Femur (tissue), 1 donor: Measurements from ENCODE around the gene RTCB.

ENCODE experiments used
- DNase-seq: peaks from one replicate; pipeline ENCODE4 v3.0.0-alpha.2; 2017

Gene RTCB

DNA sequence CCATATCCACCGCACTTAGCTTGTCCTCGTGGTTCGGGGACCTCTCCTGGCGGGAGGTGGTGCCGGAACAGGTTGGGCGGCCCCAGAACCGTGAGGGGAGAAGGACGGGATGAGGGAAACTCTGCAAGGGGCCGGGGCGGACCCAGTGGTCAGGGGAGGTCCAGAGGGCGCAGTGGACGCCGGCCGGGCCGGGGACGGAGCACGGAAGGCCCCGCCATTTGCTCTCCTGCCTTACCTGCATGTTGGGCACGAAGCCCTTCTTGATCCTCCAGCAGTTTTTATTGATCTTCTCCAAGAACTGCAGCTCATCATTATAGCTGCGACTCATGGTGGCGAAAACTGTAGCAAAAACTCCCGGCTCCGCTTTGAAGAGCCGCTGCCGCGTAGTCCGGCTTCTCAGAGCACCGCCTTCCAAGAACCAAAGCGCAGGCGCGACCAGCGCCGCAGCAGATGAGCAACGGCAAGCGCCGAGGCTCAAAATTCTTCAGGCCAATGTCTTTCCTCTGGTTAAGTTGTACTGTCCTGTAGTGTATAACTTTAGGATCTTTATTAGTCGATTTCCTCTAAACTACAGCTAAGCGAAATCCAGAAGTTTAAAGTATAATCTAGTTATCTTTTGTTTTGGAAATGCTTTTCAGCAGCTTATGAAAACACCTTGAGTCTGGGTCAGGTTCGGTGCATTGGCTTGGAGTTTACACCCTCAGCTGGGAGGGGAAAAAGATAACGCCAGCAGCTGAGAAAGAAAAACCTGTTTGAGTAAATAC is at the start of gene RTCB:
Gene RTCB, minus strand, starts transcription at position 419 of the 764 bp plus-strand sequence. Its CDS starts 91 bp downstream, at position 328.
- DNase-seq, result peak; percentile 95

DNA sequence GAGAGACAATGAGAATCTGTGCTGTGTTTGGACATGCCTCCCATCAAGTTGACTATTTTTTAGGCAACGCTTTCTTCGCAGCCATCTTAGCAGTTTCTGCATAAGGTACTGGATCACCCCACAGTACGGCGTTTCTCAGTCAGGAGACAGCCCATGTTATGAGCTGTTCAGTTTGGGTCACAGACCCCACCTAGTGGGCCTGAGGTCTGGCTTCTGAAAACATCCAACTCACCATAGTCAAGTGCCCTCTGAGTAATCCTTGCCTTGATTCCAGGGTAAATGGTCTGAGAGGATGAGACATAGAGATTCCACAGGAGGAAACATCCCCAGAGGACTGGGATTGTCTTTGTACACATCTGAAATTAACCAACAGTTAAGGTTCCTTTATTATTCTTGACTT is 45.0 kb upstream of the RTCB start:
- no peak for DNase-seq

DNA sequence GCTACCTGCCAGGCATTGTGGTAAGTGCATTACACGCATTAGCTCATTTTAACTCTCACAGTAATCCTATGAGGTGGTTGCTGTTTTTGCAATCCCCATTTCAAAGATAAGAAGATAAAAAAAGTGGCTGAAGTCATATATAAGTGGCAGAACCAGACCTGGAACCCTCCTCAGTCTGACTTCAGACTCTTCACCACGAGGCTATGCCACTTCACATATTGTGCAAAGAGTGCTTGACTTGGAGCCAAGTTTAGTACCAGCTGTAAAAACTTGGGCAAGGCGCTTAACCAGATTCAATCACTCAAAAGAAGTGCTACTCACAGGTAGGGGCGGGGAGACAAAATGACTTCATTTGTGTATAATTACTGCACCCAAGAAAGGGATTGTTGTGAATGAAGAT is 36.9 kb upstream of the RTCB start:
- DNase-seq, result no peak

DNA sequence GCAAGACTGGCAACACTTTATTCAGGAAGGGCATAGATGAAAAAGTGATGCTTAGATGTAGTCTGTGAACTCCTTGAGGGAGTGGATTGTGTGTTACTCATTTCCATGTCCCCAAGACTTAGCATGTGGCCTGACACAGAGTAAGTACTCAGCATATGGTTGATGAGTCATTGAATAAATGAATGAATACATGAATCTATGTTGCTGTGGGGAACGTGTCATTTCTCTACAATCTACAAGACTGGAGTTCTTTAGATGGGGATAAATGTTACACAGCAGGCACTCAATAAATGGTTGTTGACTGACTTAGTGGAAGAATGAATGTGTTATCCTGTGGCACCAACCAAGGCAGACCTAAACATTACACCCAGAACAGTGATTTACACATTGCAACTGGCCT is 34.3 kb upstream of the RTCB start:
- DNase-seq, result no peak

DNA sequence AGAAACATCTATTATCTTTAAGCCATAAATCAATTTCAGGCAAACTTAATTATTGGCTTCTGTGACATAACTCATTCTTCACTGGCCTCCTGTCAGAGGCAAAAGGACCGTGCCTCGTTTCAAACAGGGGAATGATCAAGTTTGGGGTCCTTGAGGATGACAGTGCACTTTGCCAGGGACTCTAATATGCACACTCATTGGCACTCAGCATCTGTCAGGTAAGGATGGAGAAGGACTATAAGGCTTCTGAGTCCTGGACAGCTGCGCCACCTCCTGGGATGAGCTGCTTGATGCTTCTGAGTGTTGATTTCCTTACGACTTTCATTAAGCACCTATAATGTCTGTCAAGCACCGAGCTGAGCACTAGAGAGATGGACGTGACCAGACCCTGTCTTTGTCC is 32.0 kb upstream of the RTCB start:
- DNase-seq, result no peak

DNA sequence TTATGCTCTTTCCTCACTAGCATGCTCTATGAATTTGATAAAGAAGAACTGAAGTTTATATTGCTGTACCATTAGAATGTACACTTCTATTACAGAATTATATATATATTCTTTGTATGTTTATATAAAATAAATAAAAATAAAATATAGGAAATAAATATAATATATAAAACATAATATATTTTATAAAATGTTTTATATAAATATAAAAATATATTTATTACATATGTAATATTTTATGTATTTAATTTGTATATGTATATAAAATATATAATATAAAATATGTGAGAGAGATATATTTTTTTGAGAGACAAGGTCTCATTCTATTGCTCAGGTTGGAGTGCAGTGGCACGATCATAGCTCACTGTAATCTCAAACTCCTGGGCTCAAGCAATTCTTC is 18.3 kb upstream of the RTCB start:
- no peak for DNase-seq

DNA sequence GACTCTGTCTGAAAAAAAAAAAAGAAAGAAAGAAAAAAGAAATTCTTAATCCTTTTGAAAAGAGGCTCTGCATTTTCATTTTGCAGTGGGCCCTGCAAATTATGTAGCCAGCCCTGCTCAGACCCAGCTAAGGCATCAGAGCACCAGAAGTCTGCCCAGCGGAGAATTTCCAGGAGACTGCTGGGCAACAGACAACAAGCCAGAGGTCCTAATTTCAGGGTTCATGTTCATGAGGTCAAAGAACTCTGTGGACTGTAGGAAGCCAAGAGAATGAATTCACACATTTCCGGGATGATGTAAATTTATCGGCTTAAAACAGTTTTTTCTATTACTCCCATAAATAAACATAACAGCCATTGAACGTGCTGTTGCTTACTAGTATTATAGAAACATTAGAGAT is 14.8 kb upstream of the RTCB start:
- DNase-seq, result no peak

DNA sequence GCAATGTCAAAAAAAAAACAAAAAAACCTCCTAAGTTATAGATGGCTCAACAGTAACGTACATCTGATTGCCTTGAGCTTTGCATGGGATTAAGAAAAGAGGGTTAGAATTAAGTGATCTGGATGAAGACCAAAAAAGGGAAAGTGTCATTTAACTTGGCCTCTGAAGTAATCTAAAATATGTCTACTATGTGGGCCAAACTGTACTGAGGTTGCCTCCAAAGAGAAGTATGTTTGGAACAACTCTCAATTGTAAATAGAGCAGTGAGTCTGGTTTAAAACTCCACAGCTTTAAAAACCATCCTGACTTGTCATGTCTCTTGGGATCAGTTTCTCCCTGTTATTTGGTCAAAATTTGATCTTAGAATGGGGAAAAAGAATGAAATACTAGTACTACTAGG is 11.6 kb upstream of the RTCB start:
- DNase-seq, result no peak

DNA sequence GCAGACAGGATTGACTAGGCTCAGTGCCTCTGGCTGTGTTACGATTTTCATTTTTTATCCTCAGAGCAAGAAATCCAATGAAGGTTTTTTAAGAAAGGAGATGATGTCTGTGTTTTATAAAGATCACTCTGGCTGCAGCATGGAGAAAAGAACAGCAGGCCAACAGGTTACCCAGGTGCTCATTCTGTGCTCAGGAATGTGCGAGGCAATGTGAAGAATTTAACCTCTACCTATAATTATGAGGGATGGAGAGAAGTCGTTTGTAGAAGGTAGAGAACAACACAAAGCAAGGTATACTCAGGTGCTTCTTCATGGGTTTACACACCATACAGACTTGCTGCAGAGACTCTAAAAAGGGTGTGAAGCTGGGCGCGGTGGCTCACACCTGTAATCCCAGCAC is 10.0 kb upstream of the RTCB start:
- DNase-seq, result no peak

DNA sequence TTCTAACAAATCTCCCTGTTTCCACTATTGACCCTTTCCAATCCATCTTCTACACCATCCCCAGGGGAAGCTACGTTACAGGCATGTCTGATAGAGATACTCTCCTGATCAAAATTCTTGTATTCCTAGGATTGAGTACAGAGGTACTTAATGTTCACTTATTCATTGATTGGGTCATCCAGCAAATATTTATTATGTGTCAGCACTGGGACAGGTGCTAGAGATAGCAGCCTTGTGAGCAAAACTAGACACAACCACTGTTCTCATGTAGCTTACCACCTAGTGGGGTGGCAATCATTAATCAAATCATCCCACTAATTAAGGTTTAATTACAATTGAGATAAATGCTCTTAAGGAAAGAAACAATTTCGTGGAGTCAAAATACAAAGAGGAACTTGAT is 9.4 kb upstream of the RTCB start:
- DNase-seq, result no peak

DNA sequence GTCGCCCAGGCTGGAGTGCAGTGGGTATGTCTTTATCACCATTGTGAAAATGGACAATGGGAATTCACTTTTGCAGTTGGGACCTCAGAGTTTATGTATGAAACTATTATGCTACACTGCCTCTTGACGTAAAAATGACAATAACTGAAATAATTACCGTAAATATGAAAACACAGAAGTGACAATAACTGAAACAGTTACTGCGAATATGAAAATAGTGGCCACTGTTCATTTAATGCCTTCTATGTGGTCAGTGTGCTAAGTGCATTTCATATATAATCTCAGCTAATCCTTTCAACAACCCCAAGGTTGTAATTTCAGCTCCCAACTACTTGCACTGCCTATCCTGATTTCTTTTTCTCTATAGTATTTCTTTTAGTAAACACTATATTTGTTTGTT is 5.9 kb upstream of the RTCB start:
- no peak for DNase-seq

DNA sequence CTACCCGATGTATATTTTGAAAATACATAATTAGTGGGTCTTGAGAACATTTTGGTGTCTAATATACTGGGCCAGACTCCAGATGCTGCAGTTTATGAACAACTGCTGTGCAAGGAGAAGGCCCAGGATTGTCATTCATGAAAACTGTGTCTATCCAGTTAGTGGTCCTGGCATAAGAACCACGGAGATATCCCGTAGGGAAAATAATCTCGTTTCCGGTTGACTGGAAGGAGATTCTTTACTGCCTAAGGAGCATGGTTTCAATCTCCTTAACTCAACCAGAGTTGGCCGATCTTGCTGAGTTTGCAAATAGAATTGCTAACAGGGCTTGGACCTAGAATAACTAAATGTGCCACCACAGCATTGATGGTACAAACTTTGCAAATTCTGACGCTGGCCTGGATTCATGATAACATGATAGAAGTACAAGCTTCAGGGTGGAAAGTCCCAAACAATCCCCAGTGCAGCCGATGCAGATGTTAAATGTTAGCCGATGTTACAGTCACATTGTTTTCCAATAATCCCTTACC is 4.6 kb upstream of the RTCB start:
- DNase-seq, result no peak

DNA sequence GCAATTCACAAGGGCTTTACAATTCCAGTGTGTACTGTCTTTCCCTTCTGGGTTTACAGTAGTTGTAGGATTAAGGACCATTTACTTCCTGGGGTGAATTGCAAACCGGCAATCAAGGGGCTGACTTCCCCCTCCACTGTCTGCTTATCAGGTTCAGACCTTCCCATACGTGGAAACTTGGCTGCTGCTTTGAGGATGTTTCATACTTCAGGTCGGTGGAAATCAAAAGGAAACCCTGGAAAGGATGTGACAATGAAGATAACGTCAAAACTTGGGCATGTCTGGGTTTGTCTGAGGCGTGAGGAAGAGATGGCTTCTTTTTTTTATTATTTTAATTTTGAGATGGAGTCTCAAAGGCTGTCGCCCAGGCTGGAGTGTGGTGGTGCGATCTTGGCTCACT is 2.1 kb upstream of the RTCB start:
- DNase-seq, result no peak

DNA sequence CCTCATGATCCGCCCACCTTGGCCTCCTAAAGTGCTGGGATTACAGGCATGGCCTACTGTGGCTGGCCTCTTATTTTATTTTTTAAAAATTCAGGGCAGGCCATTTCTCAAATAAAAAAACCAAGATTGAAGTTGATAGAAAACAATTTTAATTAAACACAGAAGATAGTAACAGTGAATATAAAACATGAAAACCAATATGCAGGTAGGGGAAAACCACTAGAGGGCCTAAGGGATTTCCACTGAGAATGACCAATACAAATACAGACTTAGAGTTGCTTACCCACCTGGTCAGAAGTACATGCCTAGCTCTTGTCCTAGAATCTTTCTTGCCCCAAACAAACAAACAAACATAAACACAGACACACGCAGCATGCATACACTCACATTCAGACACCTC is 1.7 kb upstream of the RTCB start:
- no peak for DNase-seq

DNA sequence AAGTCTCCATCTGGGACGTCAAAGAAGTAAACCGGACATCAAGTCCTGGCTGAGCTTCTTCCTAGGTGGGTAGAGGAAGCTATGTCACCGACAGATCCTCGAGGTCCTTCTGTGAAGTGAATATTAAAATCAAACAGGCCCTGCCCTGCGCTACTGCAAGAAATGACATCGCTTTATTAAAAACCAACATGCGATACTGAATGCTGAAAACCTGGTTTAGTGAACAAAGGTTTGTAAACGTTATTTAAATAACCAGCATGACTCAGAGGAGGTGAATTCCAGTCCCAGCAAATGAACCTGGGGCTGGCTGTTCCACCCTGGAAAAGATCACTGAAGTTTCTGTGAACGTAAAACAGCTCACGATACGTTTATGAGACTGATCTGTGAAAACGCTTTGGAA is 645 bp downstream of the RTCB start:
- DNase-seq, result no peak

DNA sequence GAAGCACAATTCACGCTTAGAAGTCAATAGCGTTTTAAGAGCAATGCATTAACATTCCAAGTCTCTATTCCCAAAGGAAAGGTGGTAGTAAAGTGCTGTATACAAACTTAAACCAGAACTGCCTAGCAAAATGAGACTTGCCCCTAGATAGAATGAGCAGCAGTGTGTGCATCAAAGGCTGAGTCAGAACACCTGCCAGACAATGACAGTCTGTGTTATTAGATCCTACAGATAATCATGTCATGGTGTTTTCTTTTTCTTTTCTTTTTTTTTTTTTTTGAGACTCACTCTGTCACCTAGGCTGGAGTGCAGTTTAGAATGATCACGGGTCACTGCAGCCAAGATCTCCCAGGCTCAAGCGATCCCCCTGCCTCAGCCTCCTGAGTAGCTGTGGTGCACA is 1.6 kb downstream of the RTCB start:
- DNase-seq, result no peak

DNA sequence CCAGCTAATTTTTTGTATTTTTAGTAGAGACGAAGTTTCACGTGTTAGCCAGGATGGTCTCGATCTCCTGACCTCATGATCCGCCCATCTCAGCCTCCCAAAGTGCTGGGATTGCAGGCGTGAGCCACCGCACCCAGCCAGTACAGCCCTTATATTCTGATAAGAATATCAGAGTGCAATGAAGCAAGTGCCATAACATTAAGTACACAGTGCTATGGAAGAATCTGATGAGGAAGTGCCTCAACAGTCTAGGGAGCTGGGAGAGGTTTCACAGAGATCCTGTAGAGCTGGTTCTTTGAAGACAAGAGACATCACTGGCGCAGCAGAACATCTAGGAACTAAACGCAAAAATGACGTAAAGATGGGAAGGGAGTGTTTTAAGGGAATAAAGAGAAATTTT is 2.1 kb downstream of the RTCB start:
- DNase-seq, result no peak

DNA sequence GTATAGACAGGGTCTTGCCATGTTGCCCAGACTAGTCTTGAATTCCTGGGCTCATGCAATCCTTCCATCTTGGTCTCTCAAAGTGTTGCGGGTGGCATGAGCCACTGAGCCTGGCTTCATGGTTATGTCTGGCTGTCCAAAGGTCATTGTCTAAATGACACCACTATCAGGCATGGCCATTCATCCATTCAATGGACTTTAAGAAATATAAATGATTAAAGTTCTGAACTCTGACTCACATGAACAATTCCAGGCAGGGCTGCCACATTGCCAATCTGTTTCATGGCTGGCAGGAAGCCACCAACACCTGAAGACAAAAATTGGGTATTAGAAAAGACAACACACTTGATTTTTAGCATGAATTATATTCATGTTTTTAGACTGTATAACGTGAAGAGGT is 4.1 kb downstream of the RTCB start:
- no peak for DNase-seq

DNA sequence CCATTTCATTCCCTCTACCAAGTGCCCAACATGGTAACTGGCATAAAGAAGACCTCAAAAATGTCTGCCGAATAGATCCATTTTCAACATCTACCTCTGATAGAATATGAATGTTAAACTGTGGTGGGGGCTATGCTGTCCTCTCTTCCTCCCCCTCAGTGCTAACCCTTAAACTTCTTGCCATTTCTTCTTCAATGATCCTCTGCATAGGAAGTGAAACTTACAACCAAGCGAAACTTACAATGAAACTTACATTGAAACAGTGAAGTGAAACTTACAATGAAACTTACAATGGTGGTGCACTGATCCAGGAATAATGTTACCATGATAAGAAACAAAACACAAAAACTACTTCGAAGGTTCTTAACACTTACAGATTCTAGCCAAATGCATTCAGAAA is 4.7 kb downstream of the RTCB start:
- no peak for DNase-seq

DNA sequence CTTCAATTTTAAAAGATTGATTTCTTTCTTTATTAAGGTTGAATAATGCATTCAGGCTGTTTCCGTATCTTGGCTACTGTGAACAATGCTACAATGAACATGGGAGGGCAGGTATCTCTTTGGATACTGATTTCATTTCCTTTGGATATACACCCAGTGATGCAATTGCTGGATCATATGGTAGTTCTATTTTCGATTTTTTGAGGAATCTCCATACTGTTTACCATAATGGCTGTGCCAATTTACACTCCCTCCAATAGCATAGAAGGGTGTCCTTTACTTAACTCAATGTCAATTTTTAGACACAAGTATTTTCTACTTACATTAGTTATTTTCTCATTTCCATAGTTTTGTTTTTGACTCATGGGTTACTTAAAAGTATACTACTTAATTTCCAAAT is 8.0 kb downstream of the RTCB start:
- no peak for DNase-seq

DNA sequence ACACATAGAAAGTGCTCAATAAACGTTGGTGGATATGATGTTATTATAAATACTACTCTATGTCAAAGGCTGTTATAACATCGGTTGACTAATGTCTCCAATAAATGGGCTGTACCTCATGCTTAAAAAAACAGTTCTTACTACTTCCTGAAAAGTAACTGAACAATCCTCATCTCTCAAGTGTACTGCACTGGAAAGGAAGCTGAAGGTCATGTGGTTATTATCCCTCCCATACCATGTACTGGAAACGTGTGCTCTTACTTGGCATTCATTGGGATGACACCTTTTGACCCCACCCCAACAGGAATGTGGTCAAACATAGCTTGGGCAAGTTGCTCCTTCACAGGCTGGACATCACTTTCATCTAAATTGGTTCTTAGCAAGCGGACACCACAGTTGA is 10.6 kb downstream of the RTCB start:
- DNase-seq, result no peak

DNA sequence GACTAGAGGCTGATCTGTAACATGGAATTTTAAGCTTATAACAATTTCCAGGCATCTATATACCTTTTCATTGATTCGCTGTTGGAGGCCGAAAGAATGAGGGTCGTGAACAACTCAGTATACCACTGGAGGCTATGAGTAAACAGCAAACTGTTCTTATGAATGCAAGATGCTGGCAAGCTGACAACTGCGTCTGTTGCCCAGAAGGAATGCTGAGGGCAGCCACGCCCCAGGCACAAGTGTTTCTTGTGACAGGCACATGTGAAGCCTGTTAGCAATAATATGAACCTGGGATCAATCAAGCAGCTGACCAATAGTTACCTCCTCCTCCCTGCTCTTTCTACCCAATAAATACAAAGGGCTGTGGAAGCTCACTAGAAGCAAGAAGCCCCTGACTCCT is 15.3 kb downstream of the RTCB start:
- no peak for DNase-seq

DNA sequence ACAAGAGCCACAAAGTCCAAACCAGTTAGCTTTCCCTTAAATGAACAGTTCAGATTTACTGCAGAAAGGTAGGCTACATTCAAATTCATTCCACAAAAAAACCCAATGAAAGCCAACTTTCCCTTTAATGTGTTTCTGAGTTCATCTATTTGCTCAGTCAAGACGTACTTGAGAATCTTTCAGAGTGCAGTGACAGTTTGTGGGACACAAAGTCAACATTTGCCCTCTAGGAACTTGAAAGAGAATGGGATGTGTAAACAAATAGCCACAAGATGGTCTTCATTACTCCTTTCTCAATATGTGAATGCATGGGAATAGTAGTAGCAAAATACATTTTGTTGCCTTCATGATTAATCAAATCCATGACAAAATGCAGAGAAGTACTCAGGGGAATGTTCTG is 15.8 kb downstream of the RTCB start:
- DNase-seq, result no peak

DNA sequence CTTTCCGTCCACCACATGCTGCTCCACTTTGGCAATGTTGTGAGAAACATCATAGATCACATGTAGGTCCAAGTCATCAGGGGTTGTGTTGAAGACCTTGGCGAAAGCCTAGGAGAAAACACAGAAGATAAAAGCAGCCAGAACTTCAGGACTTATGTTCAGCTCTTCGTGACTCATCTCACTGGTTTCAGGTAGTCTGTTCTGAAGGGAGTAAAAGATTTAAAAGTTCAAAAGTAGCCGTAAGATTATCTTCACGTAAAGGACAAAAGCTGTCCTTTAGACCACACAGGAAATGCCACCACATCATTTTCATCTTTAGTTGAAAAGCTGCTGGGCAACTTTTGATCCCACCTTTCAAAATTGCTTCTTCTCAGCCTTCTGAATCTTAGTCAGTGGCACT is 16.9 kb downstream of the RTCB start:
- no peak for DNase-seq

DNA sequence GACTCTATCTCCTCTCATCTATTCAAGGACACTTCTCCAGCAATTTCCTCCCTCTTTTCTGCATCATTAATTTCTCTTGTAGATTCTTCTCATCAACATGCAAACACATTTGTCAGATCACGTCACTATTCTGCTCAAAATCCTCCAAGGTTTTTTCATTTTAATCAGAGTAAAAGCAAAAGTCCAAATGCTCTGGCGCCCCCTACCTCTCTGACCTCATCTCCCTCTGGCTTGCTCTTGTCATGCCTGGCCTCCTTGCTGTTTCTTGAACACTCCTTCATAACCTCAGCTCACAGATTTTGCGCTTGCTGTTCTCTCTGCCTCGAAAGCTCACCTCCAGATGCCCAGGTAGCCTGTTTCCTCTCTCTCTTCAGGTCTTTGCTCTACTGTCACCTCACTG is 22.4 kb downstream of the RTCB start:
- no peak for DNase-seq
